ENCODE results near the gene ZMIZ1. TPM values are rescaled to one million over a fixed set of nuclear protein-coding genes. Genes with fewer than 3 reads are reported as not detected.

ZMIZ1 gene
- total RNA-seq, 1 donor from 2014 or later: 85.2 TPM

DNA sequence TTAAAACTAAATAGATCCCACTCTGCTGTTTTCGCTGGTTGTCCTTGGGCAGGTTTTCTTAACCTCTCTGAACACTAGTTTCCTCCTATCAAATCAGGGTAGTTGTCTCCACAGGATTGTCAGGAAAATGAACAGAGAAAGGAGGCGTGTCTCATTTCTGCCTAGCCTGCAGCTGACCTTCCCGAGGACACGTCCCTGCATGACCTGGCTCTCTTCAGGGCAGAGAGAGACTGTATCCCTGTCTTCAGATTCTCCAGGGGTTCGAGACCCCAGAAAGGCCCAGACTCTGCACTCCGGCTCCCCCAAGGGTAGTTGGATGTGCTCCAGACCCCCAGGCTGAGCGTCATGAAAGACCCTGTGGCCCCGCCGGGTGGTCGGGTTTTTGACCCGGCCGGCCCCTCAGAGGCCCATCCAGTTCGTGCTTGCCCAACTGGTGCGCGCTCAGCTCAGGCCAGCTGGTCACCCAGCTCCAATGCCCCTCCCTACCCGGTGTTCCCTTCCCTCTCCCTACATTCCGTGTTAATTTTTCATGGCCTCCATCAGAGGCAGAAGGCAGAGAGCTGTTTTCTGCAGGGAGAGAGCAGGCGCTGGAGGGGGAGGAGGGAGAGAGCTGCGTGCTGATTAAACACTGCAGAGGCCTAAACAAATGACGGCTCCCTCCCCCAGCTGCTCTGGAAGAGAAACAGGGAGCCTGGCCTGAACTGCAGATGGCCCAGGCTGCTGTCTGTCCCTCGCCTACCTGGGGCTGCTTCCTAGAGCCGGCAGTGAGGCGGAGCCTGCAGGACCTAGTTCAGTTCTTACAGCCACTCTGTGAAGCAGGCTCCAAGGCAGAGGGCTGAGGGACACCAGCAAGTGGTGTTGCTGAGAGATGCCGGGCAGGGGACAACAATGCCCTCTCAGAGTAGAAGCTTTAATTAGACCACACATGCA lies 192.3 kb downstream of the ZMIZ1 start:
- peak overlapping the region; percentile 52 for H3K27ac Mint-ChIP-seq
- DNase-seq (ENCODE audit: low spot score, unreplicated experiment): peak; percentile 29
- peaks cover 54% of the 10 kb centered on the region for H3K4me1 Mint-ChIP-seq (ENCODE audit: low read depth)
- TF ChIP-seq, protein P1, sequence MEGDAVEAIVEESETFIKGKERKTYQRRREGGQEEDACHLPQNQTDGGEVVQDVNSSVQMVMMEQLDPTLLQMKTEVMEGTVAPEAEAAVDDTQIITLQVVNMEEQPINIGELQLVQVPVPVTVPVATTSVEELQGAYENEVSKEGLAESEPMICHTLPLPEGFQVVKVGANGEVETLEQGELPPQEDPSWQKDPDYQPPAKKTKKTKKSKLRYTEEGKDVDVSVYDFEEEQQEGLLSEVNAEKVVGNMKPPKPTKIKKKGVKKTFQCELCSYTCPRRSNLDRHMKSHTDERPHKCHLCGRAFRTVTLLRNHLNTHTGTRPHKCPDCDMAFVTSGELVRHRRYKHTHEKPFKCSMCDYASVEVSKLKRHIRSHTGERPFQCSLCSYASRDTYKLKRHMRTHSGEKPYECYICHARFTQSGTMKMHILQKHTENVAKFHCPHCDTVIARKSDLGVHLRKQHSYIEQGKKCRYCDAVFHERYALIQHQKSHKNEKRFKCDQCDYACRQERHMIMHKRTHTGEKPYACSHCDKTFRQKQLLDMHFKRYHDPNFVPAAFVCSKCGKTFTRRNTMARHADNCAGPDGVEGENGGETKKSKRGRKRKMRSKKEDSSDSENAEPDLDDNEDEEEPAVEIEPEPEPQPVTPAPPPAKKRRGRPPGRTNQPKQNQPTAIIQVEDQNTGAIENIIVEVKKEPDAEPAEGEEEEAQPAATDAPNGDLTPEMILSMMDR (IDR thresholded peaks at IDR 0.05; ENCODE audit: unreplicated experiment): no peak
- H3K4me3 Mint-ChIP-seq (ENCODE audit: low read depth): no peak overlapping the region
- H3K9me3 Mint-ChIP-seq (ENCODE audit: low read depth): no peaks in the 10 kb centered on the region
- no peaks in the 10 kb centered on the region for H3K27me3 Mint-ChIP-seq
- H3K36me3 Mint-ChIP-seq (ENCODE audit: insufficient read depth): peaks cover 1% of the 10 kb centered on the region

DNA sequence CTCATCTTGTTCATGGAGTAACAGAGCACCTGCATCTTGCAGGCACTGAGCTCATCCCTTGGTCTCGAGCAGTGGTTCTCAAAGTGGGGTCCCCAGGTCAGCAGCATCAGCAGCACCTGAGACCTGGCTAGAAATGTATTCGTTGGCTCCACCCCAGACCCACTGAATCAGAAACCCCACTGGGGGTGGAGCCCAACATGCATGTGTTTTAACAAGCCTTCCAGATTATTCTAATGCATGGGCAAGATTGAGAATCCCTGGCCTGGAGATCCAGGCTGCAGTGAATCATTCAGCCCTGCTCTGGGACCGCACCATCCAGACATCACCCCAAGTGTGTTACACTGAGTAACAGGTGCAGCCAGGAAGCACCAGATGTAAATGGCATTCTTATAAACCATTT lies 193.4 kb downstream of the ZMIZ1 start:
- Mint-ChIP-seq H3K27ac (no peak overlapping the region), H3K4me3 (ENCODE audit: low read depth) (no peak overlapping the region), H3K27me3 (no peaks in the 10 kb centered on the region), H3K9me3 (ENCODE audit: low read depth) (no peaks in the 10 kb centered on the region), H3K4me1 (ENCODE audit: low read depth) (peaks cover 54% of the 10 kb centered on the region), H3K36me3 (ENCODE audit: insufficient read depth) (peaks cover 1% of the 10 kb centered on the region)
- TF ChIP-seq, protein P1 (IDR thresholded peaks at IDR 0.05; ENCODE audit: unreplicated experiment): no peak
- no peak for DNase-seq (ENCODE audit: low spot score, unreplicated experiment)

DNA sequence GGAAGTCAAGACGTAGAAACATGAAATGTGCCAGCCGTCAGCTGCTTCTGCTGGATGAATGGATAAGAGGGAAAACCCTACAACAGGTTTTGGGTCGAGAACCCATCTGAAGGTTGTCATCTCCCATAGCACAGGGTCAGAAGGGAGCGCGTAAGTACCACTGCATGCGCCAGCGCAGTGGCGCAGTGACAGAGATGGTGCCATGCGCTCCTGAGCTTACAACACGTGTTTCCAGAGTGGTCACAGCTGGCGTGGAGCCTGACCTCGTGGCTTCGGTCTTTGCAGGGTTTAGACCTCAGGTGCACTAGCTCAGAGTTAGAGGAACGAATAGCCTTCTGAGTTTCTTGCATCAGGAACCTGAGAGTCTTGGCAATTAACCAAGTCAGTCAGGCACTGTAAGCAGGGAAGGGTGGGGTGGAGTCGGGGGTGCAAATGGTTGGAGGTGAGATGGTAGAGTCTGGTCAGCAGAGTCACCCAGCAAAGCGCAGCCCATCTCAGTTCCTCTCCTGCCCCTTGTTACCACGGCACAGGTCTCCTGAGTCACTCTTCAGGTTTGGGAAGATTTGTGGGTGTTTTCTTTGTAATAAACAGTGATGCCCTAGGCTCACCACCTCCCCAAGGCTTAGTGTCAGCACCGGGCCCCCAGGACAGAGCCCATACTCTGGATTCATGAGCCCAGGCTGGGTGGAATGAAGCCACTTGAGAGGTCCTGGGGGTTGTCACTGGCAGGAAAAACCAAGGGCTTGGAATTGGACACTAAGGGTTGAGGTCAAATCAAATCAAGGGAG lies 194.4 kb downstream of the ZMIZ1 start:
- Mint-ChIP-seq H3K4me3 (ENCODE audit: low read depth) (no peak overlapping the region), H3K9me3 (ENCODE audit: low read depth) (no peaks in the 10 kb centered on the region), H3K27me3 (no peaks in the 10 kb centered on the region), H3K27ac (no peak overlapping the region), H3K36me3 (ENCODE audit: insufficient read depth) (peaks cover 1% of the 10 kb centered on the region), H3K4me1 (ENCODE audit: low read depth) (peaks cover 53% of the 10 kb centered on the region)
- TF ChIP-seq, protein P1 (IDR thresholded peaks at IDR 0.05; ENCODE audit: unreplicated experiment): no peak
- no peak for DNase-seq (ENCODE audit: low spot score, unreplicated experiment)

DNA sequence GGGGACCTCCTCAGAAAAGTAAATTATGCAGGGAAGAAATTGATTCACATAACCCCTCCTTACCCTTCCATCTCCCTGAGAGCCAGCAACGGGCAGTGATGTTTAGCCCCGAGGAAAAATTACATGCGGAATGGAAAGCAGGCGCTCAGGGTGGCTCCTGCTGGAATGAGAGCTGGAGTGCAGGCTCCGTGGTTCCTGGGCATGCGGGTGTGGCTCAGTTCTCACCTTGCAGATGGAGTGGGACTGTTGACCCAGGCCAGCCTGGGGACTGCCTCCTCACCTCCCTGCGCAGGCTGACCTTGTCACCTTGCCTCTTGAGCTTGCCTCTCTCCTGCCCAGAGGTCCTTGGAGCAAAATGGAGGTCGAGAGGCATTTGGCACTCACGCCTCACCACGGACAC lies 195.2 kb downstream of the ZMIZ1 start:
- Mint-ChIP-seq H3K9me3 (ENCODE audit: low read depth) (no peaks in the 10 kb centered on the region), H3K4me1 (ENCODE audit: low read depth) (peaks cover 47% of the 10 kb centered on the region), H3K36me3 (ENCODE audit: insufficient read depth) (peaks cover 5% of the 10 kb centered on the region), H3K27ac (no peak overlapping the region), H3K4me3 (ENCODE audit: low read depth) (no peak overlapping the region), H3K27me3 (no peaks in the 10 kb centered on the region)
- TF ChIP-seq, protein P1 (IDR thresholded peaks at IDR 0.05; ENCODE audit: unreplicated experiment): no peak
- DNase-seq (ENCODE audit: low spot score, unreplicated experiment): no peak

DNA sequence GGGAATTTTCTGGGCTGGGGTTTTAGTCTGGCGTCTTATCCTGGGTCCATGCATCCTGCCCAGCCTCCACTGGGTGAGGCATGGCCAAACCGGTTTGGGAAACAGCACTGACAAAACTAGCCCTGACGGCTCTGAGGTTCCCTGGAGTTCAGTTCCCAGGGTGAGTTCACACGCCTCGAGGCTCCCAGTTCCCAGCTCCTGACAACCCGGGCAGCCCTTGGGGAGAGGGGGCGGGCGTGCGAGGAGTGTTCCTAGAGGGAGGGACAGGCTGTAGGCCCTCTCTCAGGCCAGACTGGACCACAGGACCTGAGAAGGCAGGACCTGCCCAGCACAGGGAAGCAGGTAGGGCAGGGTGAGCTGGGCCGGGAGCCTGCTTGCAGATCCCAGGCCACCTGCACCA lies 196.2 kb downstream of the ZMIZ1 start:
- no peak for DNase-seq (ENCODE audit: low spot score, unreplicated experiment)
- TF ChIP-seq, protein P1 (IDR thresholded peaks at IDR 0.05; ENCODE audit: unreplicated experiment): no peak
- Mint-ChIP-seq H3K27ac (peak overlapping the region; percentile 67), H3K27me3 (no peaks in the 10 kb centered on the region), H3K9me3 (ENCODE audit: low read depth) (no peaks in the 10 kb centered on the region), H3K4me3 (ENCODE audit: low read depth) (no peak overlapping the region), H3K36me3 (ENCODE audit: insufficient read depth) (peaks cover 10% of the 10 kb centered on the region), H3K4me1 (ENCODE audit: low read depth) (peaks cover 41% of the 10 kb centered on the region)
